Measurements from ENCODE around the gene SCIN.

- TF ChIP-seq CTCF (IDR thresholded peaks at IDR 0.05; ENCODE audit: borderline replicate concordance, extremely low read depth, low read length, poor library complexity, severe bottlenecking) (no peak), EZH2 (IDR thresholded peaks at IDR 0.05; ENCODE audit: borderline replicate concordance, low read depth, low read length, severe bottlenecking) (no peak)
Measured at GRCh38 chr7:12653518-12653917, 83.0 kb downstream of the SCIN start.

Measured in DND-41 (cell line).